Neuronal stem cell (in vitro differentiated cells): ENCODE data around the gene CORO2B.
"Not testable (repeated sequence)": the region's sequence is repeated elsewhere in the genome, so short reads cannot be mapped to it uniquely, and the experiment has no call there.

ENCODE experiments used
- DNase-seq: peaks from one replicate; pipeline ENCODE4 v3.0.0-alpha.2; 2013; ENCODE audit warnings: low spot score
- H2AFZ ChIP-seq: one replicate; pipeline ENCODE4 v1.6.1; 2013; ENCODE audit warnings: mild to moderate bottlenecking, low read length, inconsistent platforms
- H2AK5ac ChIP-seq: 2 replicates; pipeline ENCODE4 v1.6.1; 2013; ENCODE audit warnings: low read depth, mild to moderate bottlenecking, inconsistent platforms, low read length, moderate library complexity, mixed read lengths
- H2BK120ac ChIP-seq: 2 replicates; pipeline ENCODE4 v1.6.1; 2013; ENCODE audit warnings: low read depth, mild to moderate bottlenecking, inconsistent platforms, low read length, moderate library complexity, mixed read lengths
- H2BK12ac ChIP-seq: one replicate; pipeline ENCODE4 v1.6.1; 2013; ENCODE audit warnings: low read length, inconsistent platforms
- H2BK15ac ChIP-seq: 2 replicates; pipeline ENCODE4 v1.6.1; 2013; ENCODE audit warnings: mild to moderate bottlenecking, low read length, inconsistent platforms, mixed read lengths
- H2BK5ac ChIP-seq: one replicate; pipeline ENCODE4 v1.6.1; 2013; ENCODE audit warnings: inconsistent platforms, mild to moderate bottlenecking, low read length, moderate library complexity
- H3K14ac ChIP-seq: one replicate; pipeline ENCODE4 v1.6.1; 2013; ENCODE audit warnings: low read length, inconsistent platforms
- H3K18ac ChIP-seq: 2 replicates; pipeline ENCODE4 v1.6.1; 2013; ENCODE audit warnings: low read length, inconsistent platforms
- H3K23ac ChIP-seq: 2 replicates; pipeline ENCODE4 v1.6.1; 2013; ENCODE audit warnings: low read depth, mild to moderate bottlenecking, mixed read lengths, low read length, inconsistent platforms; ENCODE audit not compliant: poor library complexity
- H3K27ac ChIP-seq: replicated peaks from 3 replicates; pipeline ENCODE4 v1.5.1; 2013; ENCODE audit warnings: low read length, inconsistent platforms
- H3K27me3 ChIP-seq, 3 experiments: 2 replicates each; pipeline ENCODE4 v1.6.1; 2013; ENCODE audit warnings: low read length in 3 of 3, mild to moderate bottlenecking in 2 of 3, inconsistent platforms in 1 of 3, low read depth in 1 of 3, mixed read lengths in 1 of 3, moderate library complexity in 1 of 3; ENCODE audit not compliant: control insufficient read depth in 3 of 3, insufficient read depth in 3 of 3
- H3K36me3 ChIP-seq, 2 donors: replicated peaks in 1 of 2; 2 replicates each; pipeline ENCODE4 v1.6.1; 2013; ENCODE audit warnings: low read length in 2 of 2; ENCODE audit not compliant: control insufficient read depth in 2 of 2, insufficient read depth in 2 of 2
- H3K4ac ChIP-seq: 2 replicates; pipeline ENCODE4 v1.6.1; 2013; ENCODE audit warnings: inconsistent platforms, mild to moderate bottlenecking, low read length, moderate library complexity
- H3K4me1 ChIP-seq, 2 donors: 1 replicate in 1 of 2; 2 replicates in 1 of 2; pipeline ENCODE4 v1.6.1; 2013; ENCODE audit warnings: low read length in 2 of 2, low read depth in 1 of 2; ENCODE audit not compliant: control insufficient read depth in 2 of 2, insufficient read depth in 1 of 2
- H3K4me2 ChIP-seq: one replicate; pipeline ENCODE4 v1.6.1; 2013; ENCODE audit warnings: mild to moderate bottlenecking, low read length, inconsistent platforms; ENCODE audit not compliant: insufficient read depth, poor library complexity, severe bottlenecking
- H3K4me3 ChIP-seq, 2 donors: 2 replicates each; pipeline ENCODE4 v1.5.1; 2013; ENCODE audit warnings: low read length in 2 of 2, mild to moderate bottlenecking in 2 of 2, inconsistent platforms in 1 of 2, moderate library complexity in 1 of 2
- H3K79me1 ChIP-seq: one replicate; pipeline ENCODE4 v1.6.1; 2013; ENCODE audit warnings: low read depth, mild to moderate bottlenecking, inconsistent platforms, low read length, moderate library complexity
- H3K9ac ChIP-seq: one replicate; pipeline ENCODE4 v1.6.1; 2013; ENCODE audit warnings: mild to moderate bottlenecking, low read depth, low read length, inconsistent platforms; ENCODE audit not compliant: poor library complexity
- H3K9me3 ChIP-seq, 2 donors: replicated peaks in 1 of 2; 2 replicates each; pipeline versions ENCODE3 to v1.6.1; 2013; ENCODE audit warnings: low read length in 2 of 2, mild to moderate bottlenecking in 2 of 2, inconsistent platforms in 1 of 2, low read depth in 1 of 2, mixed read lengths in 1 of 2, moderate library complexity in 1 of 2; ENCODE audit not compliant: control insufficient read depth in 2 of 2, insufficient read depth in 1 of 2
- H4K8ac ChIP-seq: one replicate; pipeline ENCODE4 v1.6.1; 2013; ENCODE audit warnings: low read depth, mild to moderate bottlenecking, inconsistent platforms, low read length, moderate library complexity
- H4K91ac ChIP-seq: one replicate; pipeline ENCODE4 v1.6.1; 2013; ENCODE audit warnings: low read length, low read depth, mild to moderate bottlenecking, inconsistent platforms; ENCODE audit not compliant: poor library complexity
- WGBS, 2 donors: extraction: QIAGEN DNeasy Blood & Tissue Kit; methylation state at CpG; one replicate each; pipeline ENCODE4 v1.1.7; 2013; ENCODE audit warnings: missing lambda C conversion rate in 2 of 2, mixed read lengths in 1 of 2; ENCODE audit not compliant: insufficient read length in 2 of 2, insufficient replicate concordance in 1 of 2; ENCODE audit errors: extremely low coverage in 2 of 2; 5-methylcytosine and 5-hydroxymethylcytosine counted together

CORO2B gene

GRCh38 chr15:68680756-68681155 lies 102.0 kb downstream of the CORO2B start:
- not testable (repeated sequence) for H4K8ac ChIP-seq, H3K18ac ChIP-seq, H3K36me3 ChIP-seq, H3K27me3 ChIP-seq, H3K27ac ChIP-seq, DNase-seq, H2BK120ac ChIP-seq, H4K91ac ChIP-seq, H3K4me3 ChIP-seq, H3K4ac ChIP-seq, H3K23ac ChIP-seq, H2BK12ac ChIP-seq, H2AK5ac ChIP-seq, H2BK15ac ChIP-seq, H2BK5ac ChIP-seq, H3K9me3 ChIP-seq, H2AFZ ChIP-seq, H3K9ac ChIP-seq, H3K4me2 ChIP-seq, H3K4me1 ChIP-seq, H3K14ac ChIP-seq, H3K79me1 ChIP-seq
- WGBS, 2 donors = no CpG with 5 or more reads among the region's 10 CpGs

- H3K4me1 ChIP-seq = peaks cover 0 to 5% of the 10 kb centered on the region in 2 donors
- no peak overlapping the region for H3K9ac ChIP-seq
- no peak overlapping the region for H3K4me2 ChIP-seq
- H4K91ac ChIP-seq = no peak overlapping the region
- H3K9me3 ChIP-seq = no peaks in the 10 kb centered on the region
- no peak overlapping the region for H3K18ac ChIP-seq
- no peak overlapping the region for H3K4me3 ChIP-seq
- no peak for DNase-seq
- H2BK120ac ChIP-seq = no peak overlapping the region
- no peaks in the 10 kb centered on the region for H3K79me1 ChIP-seq
- no peak overlapping the region for H2AK5ac ChIP-seq
- whole genome bisulfite sequencing, 2 donors = no CpG with 5 or more reads among the region's 2 CpGs
- no peak overlapping the region for H3K23ac ChIP-seq
- H2BK5ac ChIP-seq = no peak overlapping the region
- H3K14ac ChIP-seq = no peak overlapping the region
- no peak overlapping the region for H3K4ac ChIP-seq
- H3K27me3 ChIP-seq = no peaks in the 10 kb centered on the region
- H2BK15ac ChIP-seq = no peak overlapping the region
- no peak overlapping the region for H2AFZ ChIP-seq
- no peaks in the 10 kb centered on the region for H3K36me3 ChIP-seq
- no peak overlapping the region for H3K27ac ChIP-seq
- H4K8ac ChIP-seq = no peak overlapping the region
- no peak overlapping the region for H2BK12ac ChIP-seq
Observed at GRCh38 chr15:68681836-68682235, 103.0 kb downstream of the CORO2B start.

GRCh38 chr15:68682330-68682729 lies 103.5 kb downstream of the CORO2B start:
- H3K36me3 ChIP-seq = no peaks in the 10 kb centered on the region
- no peak for DNase-seq
- no peak overlapping the region for H3K23ac ChIP-seq
- no peak overlapping the region for H3K14ac ChIP-seq
- H4K8ac ChIP-seq = no peak overlapping the region
- H3K4me1 ChIP-seq = peaks cover 0 to 4% of the 10 kb centered on the region in 2 donors
- no peak overlapping the region for H3K4ac ChIP-seq
- no peak overlapping the region for H3K9ac ChIP-seq
- H3K79me1 ChIP-seq = no peaks in the 10 kb centered on the region
- no peak overlapping the region for H2BK5ac ChIP-seq
- no peak overlapping the region for H3K18ac ChIP-seq
- no peaks in the 10 kb centered on the region for H3K9me3 ChIP-seq
- H2AK5ac ChIP-seq = no peak overlapping the region
- no peak overlapping the region for H2BK12ac ChIP-seq
- H3K4me3 ChIP-seq = no peak overlapping the region
- H3K4me2 ChIP-seq = no peak overlapping the region
- no peak overlapping the region for H4K91ac ChIP-seq
- no peak overlapping the region for H2BK120ac ChIP-seq
- H2AFZ ChIP-seq = no peak overlapping the region
- H2BK15ac ChIP-seq = no peak overlapping the region
- no peaks in the 10 kb centered on the region for H3K27me3 ChIP-seq
- H3K27ac ChIP-seq = no peak overlapping the region
- WGBS, 2 donors = no CpG with 5 or more reads among the region's 5 CpGs

GRCh38 chr15:68683026-68683425 lies 104.2 kb downstream of the CORO2B start:
- Histone ChIP-seq H3K4ac (no peak overlapping the region), H2BK120ac (no peak overlapping the region), H3K23ac (no peak overlapping the region), H3K18ac (no peak overlapping the region), H2BK5ac (no peak overlapping the region), H2BK15ac (no peak overlapping the region), H2AK5ac (no peak overlapping the region), H4K8ac (no peak overlapping the region), H3K4me3 (no peak overlapping the region), H3K36me3 (no peaks in the 10 kb centered on the region), H3K9me3 (no peaks in the 10 kb centered on the region), H2AFZ (no peak overlapping the region), H3K14ac (no peak overlapping the region), H3K27me3 (no peaks in the 10 kb centered on the region), H4K91ac (no peak overlapping the region), H2BK12ac (no peak overlapping the region), H3K9ac (no peak overlapping the region), H3K4me1 (no peaks in the 10 kb centered on the region), H3K79me1 (no peaks in the 10 kb centered on the region), H3K27ac (no peak overlapping the region), H3K4me2 (no peak overlapping the region)
- WGBS, 2 donors = no CpG with 5 or more reads among the region's 8 CpGs
- DNase-seq = no peak
